ENCODE data around the gene GRSF1. TPM values are rescaled to one million over a fixed set of nuclear protein-coding genes. Genes with fewer than 3 reads are reported as not detected.

Gene GRSF1
- polyA plus RNA-seq, 3 donors, result 29.1 to 95.9 (median 93.6) TPM

GRCh38 chr4:70868778-70869177, 29.1 kb upstream of the GRSF1 start:
- H4K20me1 ChIP-seq (ENCODE audit: insufficient read depth, low read length), result no peaks in the 10 kb centered on the region
- no peaks in the 10 kb centered on the region for H3K27me3 Mint-ChIP-seq (ENCODE audit: low read depth in 3 of 3)

GRCh38 chr4:70863099-70863790, 23.6 kb upstream of the GRSF1 start:
- no peak for DNase-seq
- Histone ChIP-seq H3K27ac (ENCODE audit: low read depth in 1 of 2, low read length in 2 of 2) (no peak overlapping the region), H3K9me3 (replicated peaks in 1 of 2; ENCODE audit: control insufficient read depth in 1 of 2, insufficient read depth in 1 of 2, low read length in 2 of 2) (no peaks in the 10 kb centered on the region), H3K4me3 (replicated peaks in 1 of 3; ENCODE audit: low read depth in 2 of 3, low read length in 3 of 3) (no peak overlapping the region), H3K27me3 (ENCODE audit: control insufficient read depth in 2 of 2, insufficient read depth in 2 of 2, low read length in 2 of 2) (no peaks in the 10 kb centered on the region), H3K4me1 (ENCODE audit: control insufficient read depth in 1 of 2, insufficient read depth in 2 of 2, low read length in 2 of 2) (no peaks in the 10 kb centered on the region), H2AFZ (ENCODE audit: insufficient read depth, low read depth, low read length, poor library complexity, severe bottlenecking) (no peak overlapping the region), H4K20me1 (ENCODE audit: insufficient read depth, low read length) (no peaks in the 10 kb centered on the region), H3K36me3 (replicated peaks in 1 of 2; ENCODE audit: control insufficient read depth in 1 of 2, insufficient read depth in 2 of 2, low read length in 2 of 2) (no peaks in the 10 kb centered on the region), H3K4me2 (replicated peaks; ENCODE audit: extremely low read depth, low read length, poor library complexity, severe bottlenecking) (no peak overlapping the region), H3K9ac (ENCODE audit: insufficient read depth, low read length, poor library complexity, severe bottlenecking) (no peak overlapping the region), H3K79me2 (ENCODE audit: insufficient read depth, low read length) (no peaks in the 10 kb centered on the region)
- 56% methylated on average over 2 of the region's 6 CpGs for WGBS (ENCODE audit: insufficient coverage)
- Mint-ChIP-seq H3K27ac (no peak overlapping the region), H3K36me3 (no peaks in the 10 kb centered on the region), H3K4me1 (peaks cover 1% of the 10 kb centered on the region), H3K27me3 (ENCODE audit: low read depth in 3 of 3) (no peaks in the 10 kb centered on the region), H3K9me3 (no peaks in the 10 kb centered on the region), H3K4me3 (no peak overlapping the region)
- intact Hi-C loops (cut with micrococcal nuclease), result no loop called here
- TF ChIP-seq CTCF (IDR thresholded peaks at IDR 0.05), result no peak

More at GRCh38 chr4:70868778-70869177, 29.1 kb upstream of the GRSF1 start:
- Histone ChIP-seq H3K4me3 (replicated peaks in 1 of 3; ENCODE audit: low read depth in 2 of 3, low read length in 3 of 3) (no peak overlapping the region), H3K9ac (ENCODE audit: insufficient read depth, low read length, poor library complexity, severe bottlenecking) (no peak overlapping the region), H3K27me3 (ENCODE audit: control insufficient read depth in 2 of 2, insufficient read depth in 2 of 2, low read length in 2 of 2) (no peaks in the 10 kb centered on the region), H2AFZ (ENCODE audit: insufficient read depth, low read depth, low read length, poor library complexity, severe bottlenecking) (no peak overlapping the region), H3K79me2 (ENCODE audit: insufficient read depth, low read length) (no peaks in the 10 kb centered on the region), H3K4me1 (ENCODE audit: control insufficient read depth in 1 of 2, insufficient read depth in 2 of 2, low read length in 2 of 2) (no peaks in the 10 kb centered on the region), H3K27ac (ENCODE audit: low read depth in 1 of 2, low read length in 2 of 2) (no peak overlapping the region), H3K4me2 (replicated peaks; ENCODE audit: extremely low read depth, low read length, poor library complexity, severe bottlenecking) (no peak overlapping the region), H3K36me3 (replicated peaks in 1 of 2; ENCODE audit: control insufficient read depth in 1 of 2, insufficient read depth in 2 of 2, low read length in 2 of 2) (no peaks in the 10 kb centered on the region), H3K9me3 (replicated peaks in 1 of 2; ENCODE audit: control insufficient read depth in 1 of 2, insufficient read depth in 1 of 2, low read length in 2 of 2) (no peaks in the 10 kb centered on the region)
- no peak overlapping the region for H3K4me3 Mint-ChIP-seq
- H3K4me1 Mint-ChIP-seq, result peaks cover 7% of the 10 kb centered on the region
- H3K27ac Mint-ChIP-seq, result no peak overlapping the region
- intact Hi-C loops (cut with micrococcal nuclease), result no loop called here
- H3K36me3 Mint-ChIP-seq, result no peaks in the 10 kb centered on the region
- DNase-seq, result no peak
- TF ChIP-seq CTCF (IDR thresholded peaks at IDR 0.05), result no peak
- no peaks in the 10 kb centered on the region for H3K9me3 Mint-ChIP-seq

Measured in CD14-positive monocyte (primary cell).